HepG2 (cell line): Measurements from ENCODE around the gene AFTPH. TPM values are rescaled to one million over a fixed set of nuclear protein-coding genes. Genes with fewer than 3 reads are reported as not detected.

ENCODE experiments used
- ADNP ChIP-seq: sonication (generic); formaldehyde crosslinking; IDR thresholded peaks from 2 replicates; pipeline ENCODE4 v1.4.0; 2020; ENCODE audit warnings: missing genetic modification reagents
- CBFB ChIP-seq: sonication (generic); formaldehyde crosslinking; IDR thresholded peaks from 2 replicates; pipeline ENCODE4 v1.4.0; 2020; ENCODE audit warnings: missing genetic modification reagents
- REL ChIP-seq: sonication (generic); formaldehyde crosslinking; conservative IDR thresholded peaks from 2 replicates; pipeline ENCODE4 v1.8.0; 2022; ENCODE audit warnings: mild to moderate bottlenecking, missing genetic modification reagents, moderate library complexity
- RFXANK ChIP-seq: IDR thresholded peaks from 2 replicates; pipeline ENCODE4 v1.6.1; 2016
- STAT5B ChIP-seq: sonication (generic); formaldehyde crosslinking; IDR thresholded peaks from 2 replicates; pipeline ENCODE4 v1.4.0; 2020; ENCODE audit warnings: missing genetic modification reagents
- ZFP36 ChIP-seq: fragments of 150-350 bp; IDR thresholded peaks from 2 replicates; pipeline ENCODE4 v1.6.1; 2018; ENCODE audit warnings: borderline replicate concordance, low read length, low read depth; ENCODE audit not compliant: partially characterized antibody
- ZNF274 ChIP-seq: sonication (generic); formaldehyde crosslinking; IDR thresholded peaks from 2 replicates; pipeline ENCODE4 v1.5.1; 2020; ENCODE audit warnings: mild to moderate bottlenecking, missing genetic modification reagents
- ZNF333 ChIP-seq: sonication (generic); formaldehyde crosslinking; IDR thresholded peaks from 2 replicates; pipeline ENCODE4 v1.4.0; 2020; ENCODE audit warnings: mild to moderate bottlenecking, missing genetic modification reagents, borderline replicate concordance
- ZNF335 ChIP-seq: sonication (generic); formaldehyde crosslinking; IDR thresholded peaks from 2 replicates; pipeline ENCODE4 v1.4.0; 2020; ENCODE audit warnings: missing genetic modification reagents
- ZNF746 ChIP-seq: sonication (generic); formaldehyde crosslinking; IDR thresholded peaks from 2 replicates; pipeline ENCODE4 v1.8.0; 2022; ENCODE audit warnings: mild to moderate bottlenecking, missing genetic modification reagents
- ZNF83 ChIP-seq: sonication (generic); formaldehyde crosslinking; IDR thresholded peaks from 2 replicates; pipeline ENCODE4 v1.4.0; 2020; ENCODE audit warnings: missing genetic modification reagents, mild to moderate bottlenecking, borderline replicate concordance
- polyA plus RNA-seq, 8 experiments: library from polyadenylated mRNA; depleted of rRNA in 3 of 8; stranded (reverse) in 7 of 8; unstranded in 1 of 8; fragments of >200 nt; fragmentation: Illumina TruSeq in 4 of 8; extraction: Trizol in 4 of 8; gene quantifications; 2 replicates each; pipeline versions ENCODE4 v1.2.1 to v1.2.3, GENCODE V29; 2011 to 2016; ENCODE audit warnings: low read depth in 4 of 8, missing spikeins in 1 of 8, mixed read lengths in 1 of 8; ENCODE audit not compliant: insufficient read depth in 1 of 8
- total RNA-seq, 5 experiments: library from RNA; depleted of rRNA; stranded (reverse); fragments of >200 nt; fragmentation: Illumina TruSeq; extraction: Trizol; gene quantifications; 2 replicates each; pipeline ENCODE4 v1.2.3, GENCODE V29; 2016; ENCODE audit warnings: low read depth in 1 of 5
- TF ChIP-seq, protein P1 (sequence below): sonication (generic); formaldehyde crosslinking; IDR thresholded peaks from 2 replicates; pipeline ENCODE4 v1.8.0; 2022; ENCODE audit warnings: missing genetic modification reagents, low read depth, mild to moderate bottlenecking, borderline replicate concordance
- TF ChIP-seq, protein P2 (sequence below): sonication (generic); formaldehyde crosslinking; IDR thresholded peaks from 2 replicates; pipeline ENCODE4 v1.4.0; 2020; ENCODE audit warnings: missing genetic modification reagents, borderline replicate concordance
- TF ChIP-seq, protein P3 (sequence below): IDR thresholded peaks from 2 replicates; pipeline ENCODE4 v1.6.1; 2016; ENCODE audit warnings: low read depth, control low read depth
- TF ChIP-seq, protein P4 (sequence below): sonication (generic); formaldehyde crosslinking; IDR thresholded peaks from 2 replicates; pipeline ENCODE4 v1.8.1; 2023; ENCODE audit warnings: missing genetic modification reagents, inconsistent platforms, borderline replicate concordance
- TF ChIP-seq, protein P5 (sequence below): sonication (generic); formaldehyde crosslinking; IDR thresholded peaks from 2 replicates; pipeline ENCODE4 v1.5.1; 2020; ENCODE audit warnings: missing genetic modification reagents, mild to moderate bottlenecking, borderline replicate concordance
- TF ChIP-seq, protein P6 (sequence below): sonication (generic); formaldehyde crosslinking; IDR thresholded peaks from 2 replicates; pipeline ENCODE4 v1.9.0; 2021; ENCODE audit warnings: missing genetic modification reagents, borderline replicate concordance

Gene AFTPH
- total and polyA plus RNA-seq, 2 of the 13 experiments (the other 11 are each of a cell fraction or from before 2014, with no cell fraction given): 27.5 to 36.8 TPM

DNA sequence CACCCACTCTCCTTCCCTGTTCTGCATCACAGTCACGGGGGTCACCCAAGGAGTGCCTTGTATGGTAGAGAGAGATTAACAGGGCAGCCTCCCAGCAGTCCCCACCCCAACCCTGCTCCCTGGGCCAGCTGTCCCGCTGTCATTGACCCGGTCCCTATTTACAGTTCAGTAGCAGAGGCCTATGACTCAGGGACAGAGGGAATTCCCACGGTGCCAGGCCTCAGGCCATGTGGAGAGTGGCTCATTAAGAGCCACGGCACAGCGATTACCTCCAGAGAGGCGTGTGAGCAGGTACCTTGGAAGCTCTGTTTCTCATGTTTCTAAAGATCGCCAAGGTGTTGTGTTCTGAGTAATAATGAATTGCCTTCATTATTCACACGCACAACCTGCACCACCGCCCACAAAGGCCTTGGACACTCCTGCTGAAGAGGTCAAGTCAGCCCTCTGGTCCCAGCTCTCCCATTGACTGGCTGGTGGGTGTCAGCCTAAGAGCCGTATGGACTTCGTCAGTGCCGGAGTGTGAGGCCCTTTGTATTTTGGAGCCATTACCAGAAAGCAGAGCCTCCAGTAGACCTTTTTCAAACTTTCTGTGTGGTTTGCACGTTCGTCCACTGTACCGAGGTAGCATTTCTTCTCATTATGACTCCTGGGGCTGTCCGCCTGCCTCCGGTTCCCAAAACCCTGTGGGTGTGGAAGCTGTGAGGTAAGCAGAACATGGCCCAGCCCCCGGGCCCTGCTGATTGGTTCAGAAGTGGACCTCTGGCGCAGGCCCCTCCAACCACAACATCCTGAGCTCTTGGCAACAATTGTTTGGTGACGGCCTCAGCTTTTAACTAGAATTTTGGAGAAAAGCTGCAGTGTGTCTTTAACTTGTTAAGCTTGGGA is 82.6 kb downstream of the AFTPH start (continued):
- TF ChIP-seq ZFP36: no peak
- no peak; the same call in 1 of the 2 replicates for TF ChIP-seq ZNF335
- TF ChIP-seq, protein P1, sequence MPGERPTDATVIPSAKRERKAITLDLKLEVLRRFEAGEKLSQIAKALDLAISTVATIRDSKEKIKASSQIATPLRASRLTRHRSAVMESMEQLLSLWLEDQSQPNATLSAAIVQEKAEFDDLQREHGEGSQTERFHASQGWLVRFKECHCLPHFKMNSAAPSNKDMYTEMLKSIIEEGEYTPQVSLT (CRISPR knock-in tag): no peak
- TF ChIP-seq, protein P2, sequence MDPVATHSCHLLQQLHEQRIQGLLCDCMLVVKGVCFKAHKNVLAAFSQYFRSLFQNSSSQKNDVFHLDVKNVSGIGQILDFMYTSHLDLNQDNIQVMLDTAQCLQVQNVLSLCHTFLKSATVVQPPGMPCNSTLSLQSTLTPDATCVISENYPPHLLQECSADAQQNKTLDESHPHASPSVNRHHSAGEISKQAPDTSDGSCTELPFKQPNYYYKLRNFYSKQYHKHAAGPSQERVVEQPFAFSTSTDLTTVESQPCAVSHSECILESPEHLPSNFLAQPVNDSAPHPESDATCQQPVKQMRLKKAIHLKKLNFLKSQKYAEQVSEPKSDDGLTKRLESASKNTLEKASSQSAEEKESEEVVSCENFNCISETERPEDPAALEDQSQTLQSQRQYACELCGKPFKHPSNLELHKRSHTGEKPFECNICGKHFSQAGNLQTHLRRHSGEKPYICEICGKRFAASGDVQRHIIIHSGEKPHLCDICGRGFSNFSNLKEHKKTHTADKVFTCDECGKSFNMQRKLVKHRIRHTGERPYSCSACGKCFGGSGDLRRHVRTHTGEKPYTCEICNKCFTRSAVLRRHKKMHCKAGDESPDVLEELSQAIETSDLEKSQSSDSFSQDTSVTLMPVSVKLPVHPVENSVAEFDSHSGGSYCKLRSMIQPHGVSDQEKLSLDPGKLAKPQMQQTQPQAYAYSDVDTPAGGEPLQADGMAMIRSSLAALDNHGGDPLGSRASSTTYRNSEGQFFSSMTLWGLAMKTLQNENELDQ (CRISPR knock-in tag): no peak
- TF ChIP-seq ZNF746: no peak
- TF ChIP-seq, protein P3, sequence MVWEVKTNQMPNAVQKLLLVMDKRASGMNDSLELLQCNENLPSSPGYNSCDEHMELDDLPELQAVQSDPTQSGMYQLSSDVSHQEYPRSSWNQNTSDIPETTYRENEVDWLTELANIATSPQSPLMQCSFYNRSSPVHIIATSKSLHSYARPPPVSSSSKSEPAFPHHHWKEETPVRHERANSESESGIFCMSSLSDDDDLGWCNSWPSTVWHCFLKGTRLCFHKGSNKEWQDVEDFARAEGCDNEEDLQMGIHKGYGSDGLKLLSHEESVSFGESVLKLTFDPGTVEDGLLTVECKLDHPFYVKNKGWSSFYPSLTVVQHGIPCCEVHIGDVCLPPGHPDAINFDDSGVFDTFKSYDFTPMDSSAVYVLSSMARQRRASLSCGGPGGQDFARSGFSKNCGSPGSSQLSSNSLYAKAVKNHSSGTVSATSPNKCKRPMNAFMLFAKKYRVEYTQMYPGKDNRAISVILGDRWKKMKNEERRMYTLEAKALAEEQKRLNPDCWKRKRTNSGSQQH (CRISPR knock-in tag): no peak; the same call in 1 of the 2 replicates
- no peak for TF ChIP-seq ADNP (CRISPR knock-in tag)
- TF ChIP-seq ZNF333 (CRISPR knock-in tag): no peak
- TF ChIP-seq REL (CRISPR knock-in tag): no peak
- TF ChIP-seq ZNF274 (CRISPR knock-in tag): no peak
- TF ChIP-seq, protein P4, sequence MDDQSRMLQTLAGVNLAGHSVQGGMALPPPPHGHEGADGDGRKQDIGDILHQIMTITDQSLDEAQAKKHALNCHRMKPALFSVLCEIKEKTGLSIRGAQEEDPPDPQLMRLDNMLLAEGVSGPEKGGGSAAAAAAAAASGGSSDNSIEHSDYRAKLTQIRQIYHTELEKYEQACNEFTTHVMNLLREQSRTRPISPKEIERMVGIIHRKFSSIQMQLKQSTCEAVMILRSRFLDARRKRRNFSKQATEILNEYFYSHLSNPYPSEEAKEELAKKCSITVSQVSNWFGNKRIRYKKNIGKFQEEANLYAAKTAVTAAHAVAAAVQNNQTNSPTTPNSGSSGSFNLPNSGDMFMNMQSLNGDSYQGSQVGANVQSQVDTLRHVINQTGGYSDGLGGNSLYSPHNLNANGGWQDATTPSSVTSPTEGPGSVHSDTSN (CRISPR knock-in tag): peak; percentile 42; the same call in 1 of the 2 replicates
- no peak; the same call in 1 of the 2 replicates for TF ChIP-seq CBFB (CRISPR knock-in tag)
- TF ChIP-seq, protein P5, sequence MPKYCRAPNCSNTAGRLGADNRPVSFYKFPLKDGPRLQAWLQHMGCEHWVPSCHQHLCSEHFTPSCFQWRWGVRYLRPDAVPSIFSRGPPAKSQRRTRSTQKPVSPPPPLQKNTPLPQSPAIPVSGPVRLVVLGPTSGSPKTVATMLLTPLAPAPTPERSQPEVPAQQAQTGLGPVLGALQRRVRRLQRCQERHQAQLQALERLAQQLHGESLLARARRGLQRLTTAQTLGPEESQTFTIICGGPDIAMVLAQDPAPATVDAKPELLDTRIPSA (CRISPR knock-in tag): no peak
- TF ChIP-seq ZNF83: no peak
- TF ChIP-seq RFXANK: 0 out of 2 replicates have a peak, but pooled peaks have one; percentile 47
- TF ChIP-seq STAT5B (CRISPR knock-in tag): no peak
- TF ChIP-seq, protein P6, sequence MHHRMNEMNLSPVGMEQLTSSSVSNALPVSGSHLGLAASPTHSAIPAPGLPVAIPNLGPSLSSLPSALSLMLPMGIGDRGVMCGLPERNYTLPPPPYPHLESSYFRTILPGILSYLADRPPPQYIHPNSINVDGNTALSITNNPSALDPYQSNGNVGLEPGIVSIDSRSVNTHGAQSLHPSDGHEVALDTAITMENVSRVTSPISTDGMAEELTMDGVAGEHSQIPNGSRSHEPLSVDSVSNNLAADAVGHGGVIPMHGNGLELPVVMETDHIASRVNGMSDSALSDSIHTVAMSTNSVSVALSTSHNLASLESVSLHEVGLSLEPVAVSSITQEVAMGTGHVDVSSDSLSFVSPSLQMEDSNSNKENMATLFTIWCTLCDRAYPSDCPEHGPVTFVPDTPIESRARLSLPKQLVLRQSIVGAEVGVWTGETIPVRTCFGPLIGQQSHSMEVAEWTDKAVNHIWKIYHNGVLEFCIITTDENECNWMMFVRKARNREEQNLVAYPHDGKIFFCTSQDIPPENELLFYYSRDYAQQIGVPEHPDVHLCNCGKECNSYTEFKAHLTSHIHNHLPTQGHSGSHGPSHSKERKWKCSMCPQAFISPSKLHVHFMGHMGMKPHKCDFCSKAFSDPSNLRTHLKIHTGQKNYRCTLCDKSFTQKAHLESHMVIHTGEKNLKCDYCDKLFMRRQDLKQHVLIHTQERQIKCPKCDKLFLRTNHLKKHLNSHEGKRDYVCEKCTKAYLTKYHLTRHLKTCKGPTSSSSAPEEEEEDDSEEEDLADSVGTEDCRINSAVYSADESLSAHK (CRISPR knock-in tag): no peak
